HG02885 (cell line): ENCODE results near the gene CMKLR1.

Experiments
- ATAC-seq: cut with Tn5 transposase; IDR thresholded peaks from one replicate; pipeline ENCODE4 v1.9.1; 2021; ENCODE audit warnings: mild to moderate bottlenecking; ENCODE audit not compliant: unreplicated experiment, poor library complexity

CMKLR1 gene

GRCh38 chr12:108363565-108363964, 24.5 kb upstream of the CMKLR1 start:
- no peak for ATAC-seq

- ATAC-seq, result no peak
Measured at GRCh38 chr12:108363165-108363564, 24.1 kb upstream of the CMKLR1 start.

- ATAC-seq, result no peak
Measured at GRCh38 chr12:108361606-108362005, 22.5 kb upstream of the CMKLR1 start.

- peak; percentile 64 for ATAC-seq
Measured at GRCh38 chr12:108360487-108360886, 21.4 kb upstream of the CMKLR1 start.

GRCh38 chr12:108360057-108360456, 20.9 kb upstream of the CMKLR1 start:
- ATAC-seq, result no peak

GRCh38 chr12:108358580-108358965, 19.5 kb upstream of the CMKLR1 start:
- no peak for ATAC-seq

- ATAC-seq, result no peak
Measured at GRCh38 chr12:108357834-108358579, 18.9 kb upstream of the CMKLR1 start.

GRCh38 chr12:108356835-108357806, 18.0 kb upstream of the CMKLR1 start:
- ATAC-seq, result no peak

GRCh38 chr12:108355069-108355468, 16.0 kb upstream of the CMKLR1 start:
- no peak for ATAC-seq

GRCh38 chr12:108352591-108352990, 13.5 kb upstream of the CMKLR1 start:
- no peak for ATAC-seq

- ATAC-seq, result no peak
Measured at GRCh38 chr12:108350511-108350910, 11.4 kb upstream of the CMKLR1 start.

GRCh38 chr12:108349278-108349688, 10.2 kb upstream of the CMKLR1 start:
- ATAC-seq, result no peak

GRCh38 chr12:108348842-108349241, 9.7 kb upstream of the CMKLR1 start:
- no peak for ATAC-seq

GRCh38 chr12:108346727-108347710, 7.9 kb upstream of the CMKLR1 start:
- ATAC-seq, result no peak

- no peak for ATAC-seq
Measured at GRCh38 chr12:108345716-108346633, 6.9 kb upstream of the CMKLR1 start.

GRCh38 chr12:108342985-108343384, 3.9 kb upstream of the CMKLR1 start:
- ATAC-seq, result no peak

- ATAC-seq, result no peak
Measured at GRCh38 chr12:108341854-108342847, 3.0 kb upstream of the CMKLR1 start.

GRCh38 chr12:108341356-108341755, 2.2 kb upstream of the CMKLR1 start:
- no peak for ATAC-seq
